ENCODE results near the gene KLHL36. TPM values are rescaled to one million over a fixed set of nuclear protein-coding genes. Genes with fewer than 3 reads are reported as not detected.

The KLHL36 gene
- total RNA-seq, 2 donors from 2014 or later, result 36.2 to 44.1 TPM

- TF ChIP-seq, protein P1, sequence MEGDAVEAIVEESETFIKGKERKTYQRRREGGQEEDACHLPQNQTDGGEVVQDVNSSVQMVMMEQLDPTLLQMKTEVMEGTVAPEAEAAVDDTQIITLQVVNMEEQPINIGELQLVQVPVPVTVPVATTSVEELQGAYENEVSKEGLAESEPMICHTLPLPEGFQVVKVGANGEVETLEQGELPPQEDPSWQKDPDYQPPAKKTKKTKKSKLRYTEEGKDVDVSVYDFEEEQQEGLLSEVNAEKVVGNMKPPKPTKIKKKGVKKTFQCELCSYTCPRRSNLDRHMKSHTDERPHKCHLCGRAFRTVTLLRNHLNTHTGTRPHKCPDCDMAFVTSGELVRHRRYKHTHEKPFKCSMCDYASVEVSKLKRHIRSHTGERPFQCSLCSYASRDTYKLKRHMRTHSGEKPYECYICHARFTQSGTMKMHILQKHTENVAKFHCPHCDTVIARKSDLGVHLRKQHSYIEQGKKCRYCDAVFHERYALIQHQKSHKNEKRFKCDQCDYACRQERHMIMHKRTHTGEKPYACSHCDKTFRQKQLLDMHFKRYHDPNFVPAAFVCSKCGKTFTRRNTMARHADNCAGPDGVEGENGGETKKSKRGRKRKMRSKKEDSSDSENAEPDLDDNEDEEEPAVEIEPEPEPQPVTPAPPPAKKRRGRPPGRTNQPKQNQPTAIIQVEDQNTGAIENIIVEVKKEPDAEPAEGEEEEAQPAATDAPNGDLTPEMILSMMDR (IDR thresholded peaks at IDR 0.05), result no peak
- Histone ChIP-seq H3K4me3 (no peak overlapping the region), H3K27me3 (no peaks in the 10 kb centered on the region), H3K9me3 (no peaks in the 10 kb centered on the region), H3K36me3 (no peaks in the 10 kb centered on the region), H3K4me1 (peaks cover 0 to 64% of the 10 kb centered on the region in 2 donors), H3K27ac (no peak overlapping the region)
- DNase-seq (ENCODE audit: low spot score), result no peak
These were observed 61.3 kb downstream of the KLHL36 start for GRCh38 chr16:84709609-84710008.

- H3K36me3 ChIP-seq, result no peaks in the 10 kb centered on the region
- H3K4me1 ChIP-seq, result peaks cover 0 to 56% of the 10 kb centered on the region in 2 donors
- no peak overlapping the region for H3K4me3 ChIP-seq
- no peaks in the 10 kb centered on the region for H3K27me3 ChIP-seq
- H3K27ac ChIP-seq, result no peak overlapping the region
- DNase-seq (ENCODE audit: low spot score), result no peak
- TF ChIP-seq, protein P1 (IDR thresholded peaks at IDR 0.05), result no peak
- no peaks in the 10 kb centered on the region for H3K9me3 ChIP-seq
These were observed 62.4 kb downstream of the KLHL36 start for GRCh38 chr16:84710686-84711085.

Other genes starting within 250 kb of the KLHL36 start
- 1 to 10 TPM; 5.3 to 6.9 TPM for gene MEAK7, start 143.9 kb upstream of the KLHL36 start, total RNA-seq
- gene COTL1, start 30.4 kb upstream of the KLHL36 start, total RNA-seq, result 10 to 100 TPM in 1 of 2 donors, 1 to 10 TPM in 1; 8.0 to 27.1 TPM
- gene USP10, start 51.5 kb downstream of the KLHL36 start, total RNA-seq, result 10 to 100 TPM; 44.9 to 52.3 TPM
- gene CRISPLD2, start 171.5 kb downstream of the KLHL36 start, total RNA-seq, result 10 to 100 TPM; 58.4 to 76.4 TPM

All from right atrium auricular region (tissue), 2 donors.